HUES6 (cell line): ENCODE results near the gene CWC22.
"Not testable (repeated sequence)": the region's sequence is repeated elsewhere in the genome, so short reads cannot be mapped to it uniquely, and the experiment has no call there.

Experiments used
- H3K27ac ChIP-seq: 2 replicates; pipeline ENCODE4 v1.7.0; 2013; ENCODE audit warnings: low read depth, mild to moderate bottlenecking, low read length, inconsistent platforms
- H3K27me3 ChIP-seq: 2 replicates; pipeline ENCODE4 v1.6.1; 2013; ENCODE audit warnings: low read length; ENCODE audit not compliant: control insufficient read depth, insufficient read depth
- H3K36me3 ChIP-seq: 2 replicates; pipeline ENCODE4 v1.6.1; 2013; ENCODE audit warnings: low read length; ENCODE audit not compliant: control insufficient read depth, insufficient read depth
- H3K4me1 ChIP-seq: 2 replicates; pipeline ENCODE4 v1.6.1; 2013; ENCODE audit warnings: low read length; ENCODE audit not compliant: control insufficient read depth, insufficient read depth
- H3K4me3 ChIP-seq: 2 replicates; pipeline ENCODE4 v1.5.1; 2013; ENCODE audit warnings: low read depth, low read length
- H3K9ac ChIP-seq: one replicate; pipeline ENCODE4 v1.6.1; 2013; ENCODE audit warnings: mild to moderate bottlenecking, low read length
- H3K9me3 ChIP-seq: 2 replicates; pipeline ENCODE4 v1.6.1; 2013; ENCODE audit warnings: low read depth, low read length; ENCODE audit not compliant: control insufficient read depth, insufficient read depth

The CWC22 gene

GRCh38 chr2:180029575-180029974, 22.5 kb upstream of the CWC22 start:
- no peak overlapping the region for H3K27ac ChIP-seq
- H3K36me3 ChIP-seq, result no peaks in the 10 kb centered on the region
- no peak overlapping the region for H3K4me3 ChIP-seq
- H3K9me3 ChIP-seq, result 0 out of 2 replicates have a peak, but pooled peaks cover 3% of the 10 kb centered on the region
- H3K9ac ChIP-seq, result no peak overlapping the region
- H3K4me1 ChIP-seq, result peaks cover 9% of the 10 kb centered on the region
- H3K27me3 ChIP-seq, result no peaks in the 10 kb centered on the region

- Histone ChIP-seq H3K36me3 (no peaks in the 10 kb centered on the region), H3K9ac (no peak overlapping the region), H3K9me3 (no peaks in the 10 kb centered on the region), H3K4me1 (no peaks in the 10 kb centered on the region; the same call in 1 of the 2 replicates), H3K4me3 (no peak overlapping the region), H3K27ac (no peak overlapping the region), H3K27me3 (no peaks in the 10 kb centered on the region)
Measured at GRCh38 chr2:180021850-180022249, 14.8 kb upstream of the CWC22 start.

GRCh38 chr2:180017784-180018183, 10.7 kb upstream of the CWC22 start:
- no peaks in the 10 kb centered on the region for H3K9me3 ChIP-seq
- no peaks in the 10 kb centered on the region for H3K36me3 ChIP-seq
- H3K4me1 ChIP-seq, result no peaks in the 10 kb centered on the region; the same call in 1 of the 2 replicates
- H3K4me3 ChIP-seq, result no peak overlapping the region
- H3K9ac ChIP-seq, result no peak overlapping the region
- H3K27ac ChIP-seq, result no peak overlapping the region
- no peaks in the 10 kb centered on the region for H3K27me3 ChIP-seq

- H3K4me1 ChIP-seq, result no peaks in the 10 kb centered on the region
- H3K9ac ChIP-seq, result no peak overlapping the region
- H3K27ac ChIP-seq, result no peak overlapping the region
- H3K9me3 ChIP-seq, result no peaks in the 10 kb centered on the region
- no peaks in the 10 kb centered on the region for H3K27me3 ChIP-seq
- no peaks in the 10 kb centered on the region for H3K36me3 ChIP-seq
- H3K4me3 ChIP-seq, result no peak overlapping the region
Measured at GRCh38 chr2:180016937-180017336, 9.8 kb upstream of the CWC22 start.

GRCh38 chr2:180015951-180016709, 9.0 kb upstream of the CWC22 start:
- Histone ChIP-seq H3K36me3 (no peaks in the 10 kb centered on the region), H3K27me3 (no peaks in the 10 kb centered on the region; the same call in 1 of the 2 replicates), H3K9me3 (no peaks in the 10 kb centered on the region), H3K4me3 (no peak overlapping the region), H3K9ac (no peak overlapping the region), H3K4me1 (no peaks in the 10 kb centered on the region), H3K27ac (no peak overlapping the region)

GRCh38 chr2:180012523-180012922, 5.4 kb upstream of the CWC22 start:
- H3K27ac ChIP-seq, result no peak overlapping the region
- no peaks in the 10 kb centered on the region for H3K4me1 ChIP-seq
- no peaks in the 10 kb centered on the region for H3K36me3 ChIP-seq
- no peak overlapping the region for H3K4me3 ChIP-seq
- no peaks in the 10 kb centered on the region; the same call in 1 of the 2 replicates for H3K27me3 ChIP-seq
- H3K9me3 ChIP-seq, result no peaks in the 10 kb centered on the region
- H3K9ac ChIP-seq, result no peak overlapping the region

GRCh38 chr2:180010701-180011100, 3.6 kb upstream of the CWC22 start:
- Histone ChIP-seq H3K4me3 (no peak overlapping the region), H3K9me3 (no peaks in the 10 kb centered on the region), H3K4me1 (peaks cover 5% of the 10 kb centered on the region), H3K27ac (no peak overlapping the region), H3K27me3 (no peaks in the 10 kb centered on the region; the same call in 1 of the 2 replicates), H3K36me3 (no peaks in the 10 kb centered on the region), H3K9ac (no peak overlapping the region)

GRCh38 chr2:180006231-180006630, 866 bp downstream of the CWC22 start:
- no peaks in the 10 kb centered on the region for H3K36me3 ChIP-seq
- H3K27me3 ChIP-seq, result no peaks in the 10 kb centered on the region; the same call in 1 of the 2 replicates
- H3K4me1 ChIP-seq, result peaks cover 11% of the 10 kb centered on the region

GRCh38 chr2:180005465-180005864, 1.6 kb downstream of the CWC22 start:
- not testable (repeated sequence) for H3K9me3 ChIP-seq, H3K27me3 ChIP-seq, H3K36me3 ChIP-seq, H3K27ac ChIP-seq, H3K9ac ChIP-seq
- Histone ChIP-seq H3K4me1 (peaks cover 11% of the 10 kb centered on the region), H3K4me3 (0 out of 2 replicates have a peak overlapping the region, but pooled peaks have one; percentile 32)

More at GRCh38 chr2:180006231-180006630, 866 bp downstream of the CWC22 start:
- H3K9ac ChIP-seq, result peak overlapping the region; percentile 87
- peak overlapping the region; percentile 95 for H3K27ac ChIP-seq
- H3K4me3 ChIP-seq, result peak overlapping the region; percentile 79
- no peaks in the 10 kb centered on the region for H3K9me3 ChIP-seq

- H3K27me3 ChIP-seq, result no peaks in the 10 kb centered on the region; the same call in 1 of the 2 replicates
- H3K36me3 ChIP-seq, result no peaks in the 10 kb centered on the region
- no peak overlapping the region for H3K27ac ChIP-seq
- H3K4me1 ChIP-seq, result peaks cover 11% of the 10 kb centered on the region
- no peaks in the 10 kb centered on the region for H3K9me3 ChIP-seq
- H3K9ac ChIP-seq, result no peak overlapping the region
- peak overlapping the region; percentile 36 for H3K4me3 ChIP-seq
Measured at GRCh38 chr2:180004731-180005130, 2.4 kb downstream of the CWC22 start.

- Histone ChIP-seq H3K4me3 (no peak overlapping the region), H3K27ac (no peak overlapping the region), H3K27me3 (no peaks in the 10 kb centered on the region), H3K9ac (no peak overlapping the region), H3K4me1 (peaks cover 11% of the 10 kb centered on the region), H3K9me3 (no peaks in the 10 kb centered on the region), H3K36me3 (no peaks in the 10 kb centered on the region)
Measured at GRCh38 chr2:180003559-180003958, 3.5 kb downstream of the CWC22 start.
